Measurements from ENCODE around the gene GPN1. TPM values are rescaled to one million over a fixed set of nuclear protein-coding genes. Genes with fewer than 3 reads are reported as not detected.
"Not testable (repeated sequence)": the region's sequence is repeated elsewhere in the genome, so short reads cannot be mapped to it uniquely, and the experiment has no call there.

GPN1 gene
- total RNA-seq (10 to 100 TPM; 27.6 to 27.7 TPM), total RNA-seq (32.5 to 48.1 reads per million in 2 donors)

DNA sequence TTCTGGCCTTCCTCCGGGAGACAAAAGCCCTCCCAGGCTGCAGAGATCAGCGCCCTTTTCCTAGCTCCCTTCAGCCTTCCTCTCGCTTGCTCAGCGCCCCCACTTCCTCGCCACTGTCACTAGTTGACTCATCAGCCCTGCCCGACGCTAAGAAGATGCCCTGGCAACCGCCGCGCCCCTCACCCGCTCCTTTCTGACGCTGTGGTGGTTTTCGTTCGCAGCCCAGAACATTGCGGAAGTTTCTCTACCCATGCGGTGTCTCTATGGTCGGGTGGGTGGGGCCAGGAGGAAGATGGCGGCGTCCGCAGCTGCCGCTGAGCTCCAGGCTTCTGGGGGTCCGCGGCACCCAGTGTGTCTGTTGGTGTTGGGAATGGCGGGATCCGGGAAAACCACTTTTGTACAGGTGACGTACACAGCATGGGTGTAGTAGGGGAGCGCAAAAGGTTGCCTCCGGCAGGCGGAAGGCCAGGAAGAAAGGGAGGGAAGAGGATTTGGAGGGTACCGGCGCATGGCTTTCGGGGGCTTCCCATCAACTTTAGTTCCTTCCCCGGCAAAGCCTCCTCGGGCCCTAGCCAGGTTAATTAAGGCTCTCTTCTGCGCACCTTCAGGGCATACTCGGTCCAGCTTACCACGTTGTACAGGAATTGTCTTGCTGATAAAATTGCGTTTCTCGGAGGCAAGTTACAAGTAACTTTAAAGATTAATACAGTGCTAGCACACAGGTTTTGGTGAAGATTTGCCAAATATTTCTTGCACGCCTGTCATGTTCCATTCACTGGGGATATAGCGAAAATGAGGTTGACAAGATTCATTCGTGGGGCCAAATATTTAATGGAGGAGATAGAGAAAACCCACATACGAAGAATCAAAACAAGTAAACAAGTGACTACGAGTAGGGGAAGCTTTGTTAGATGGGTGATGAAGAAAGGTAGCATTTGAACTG, at the start of gene GPN1, which contains the start of gene CCDC121:
TSS of gene GPN1 (plus strand) at position 284 of the 943 bp plus-strand sequence. CDS start at position 293, 9 bp downstream.
TSS of gene CCDC121 (minus strand) at position 246 of the 943 bp plus-strand sequence. CDS start 1,213 bp downstream, outside the sequence.
- peaks cover 19% of the 10 kb centered on the region for H3K4me1 Mint-ChIP-seq
- peak; percentile 99 for ATAC-seq
- H3K27me3 Mint-ChIP-seq, result no peaks in the 10 kb centered on the region
- H3K36me3 Mint-ChIP-seq (ENCODE audit: low read depth), result peaks cover 5% of the 10 kb centered on the region
- no peak within 1 kb of the TSS for H3K4me3 Mint-ChIP-seq
- no peaks in the 10 kb centered on the region for H3K9me3 ChIP-seq (ENCODE audit: control insufficient read depth, low read length, poor library complexity, severe bottlenecking)
- no peak within 1 kb of the TSS for H3K27ac Mint-ChIP-seq
- DNase-seq, result peak; percentile 85 to 92 (median 85)

DNA sequence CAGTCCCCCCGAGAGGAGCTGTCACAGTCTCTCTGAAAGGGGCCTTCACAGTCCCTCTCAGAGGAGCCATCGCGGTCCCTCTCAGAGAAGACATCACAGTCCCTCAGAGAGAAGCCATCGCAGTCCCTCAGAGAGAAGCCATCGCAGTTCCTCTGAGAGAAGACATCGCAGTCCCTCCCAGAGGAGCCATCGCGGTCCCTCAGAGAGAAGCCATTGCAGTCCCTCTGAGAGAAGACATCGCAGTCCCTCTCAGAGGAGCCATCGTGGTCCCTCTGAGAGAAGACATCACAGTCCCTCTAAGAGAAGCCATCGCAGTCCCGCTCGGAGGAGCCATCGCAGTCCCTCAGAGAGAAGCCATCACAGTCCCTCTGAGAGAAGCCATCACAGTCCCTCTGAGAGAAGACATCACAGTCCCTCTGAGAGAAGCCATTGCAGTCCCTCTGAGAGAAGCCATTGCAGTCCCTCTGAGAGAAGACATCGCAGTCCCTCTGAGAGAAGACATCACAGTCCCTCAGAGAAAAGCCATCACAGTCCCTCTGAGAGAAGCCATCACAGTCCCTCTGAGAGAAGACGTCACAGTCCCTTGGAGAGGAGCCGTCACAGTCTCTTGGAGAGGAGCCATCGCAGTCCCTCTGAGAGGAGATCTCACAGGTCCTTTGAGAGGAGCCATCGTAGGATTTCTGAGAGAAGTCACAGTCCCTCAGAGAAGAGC, 47.3 kb upstream of the GPN1 start:
- Mint-ChIP-seq H3K36me3 (ENCODE audit: low read depth) (peaks cover 2% of the 10 kb centered on the region), H3K4me3 (peak overlapping the region; percentile 92), H3K4me1 (peaks cover 29% of the 10 kb centered on the region), H3K27me3 (no peaks in the 10 kb centered on the region), H3K27ac (peak overlapping the region; percentile 94)
- ATAC-seq (no peak), DNase-seq (no peak)
- H3K9me3 ChIP-seq (ENCODE audit: control insufficient read depth, low read length, poor library complexity, severe bottlenecking), result no peaks in the 10 kb centered on the region

DNA sequence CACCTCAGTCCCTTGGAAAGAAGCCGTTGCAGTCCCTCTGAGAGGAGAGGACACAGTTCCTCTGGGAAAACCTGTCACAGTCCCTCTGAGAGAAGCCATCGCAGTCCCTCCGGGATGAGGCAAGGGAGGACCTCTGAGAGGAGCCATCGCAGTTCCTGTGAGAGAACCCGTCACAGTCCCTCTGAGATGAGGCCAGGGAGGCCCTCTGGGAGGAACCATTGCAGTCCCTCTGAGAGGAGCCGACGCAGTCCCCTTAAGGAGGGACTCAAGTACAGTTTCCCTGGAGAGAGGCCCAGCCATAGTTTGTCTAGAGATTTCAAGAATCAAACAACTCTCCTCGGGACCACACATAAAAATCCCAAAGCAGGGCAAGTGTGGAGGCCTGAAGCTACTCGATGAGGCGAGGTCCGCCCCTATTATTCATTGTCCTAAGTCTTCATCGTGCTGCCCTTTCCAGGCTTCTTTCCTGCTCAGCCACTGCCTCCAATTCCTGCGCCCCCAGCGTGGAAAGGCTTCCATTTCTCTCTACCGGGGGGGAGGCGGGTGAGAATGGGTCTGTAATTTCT, 46.6 kb upstream of the GPN1 start:
- no peaks in the 10 kb centered on the region for H3K9me3 ChIP-seq (ENCODE audit: control insufficient read depth, low read length, poor library complexity, severe bottlenecking)
- H3K27ac Mint-ChIP-seq, result peak overlapping the region; percentile 94
- peaks cover 34% of the 10 kb centered on the region for H3K4me1 Mint-ChIP-seq
- ATAC-seq, result no peak
- no peak for DNase-seq
- no peaks in the 10 kb centered on the region for H3K27me3 Mint-ChIP-seq
- H3K4me3 Mint-ChIP-seq, result peak overlapping the region; percentile 92
- H3K36me3 Mint-ChIP-seq (ENCODE audit: low read depth), result peaks cover 2% of the 10 kb centered on the region

DNA sequence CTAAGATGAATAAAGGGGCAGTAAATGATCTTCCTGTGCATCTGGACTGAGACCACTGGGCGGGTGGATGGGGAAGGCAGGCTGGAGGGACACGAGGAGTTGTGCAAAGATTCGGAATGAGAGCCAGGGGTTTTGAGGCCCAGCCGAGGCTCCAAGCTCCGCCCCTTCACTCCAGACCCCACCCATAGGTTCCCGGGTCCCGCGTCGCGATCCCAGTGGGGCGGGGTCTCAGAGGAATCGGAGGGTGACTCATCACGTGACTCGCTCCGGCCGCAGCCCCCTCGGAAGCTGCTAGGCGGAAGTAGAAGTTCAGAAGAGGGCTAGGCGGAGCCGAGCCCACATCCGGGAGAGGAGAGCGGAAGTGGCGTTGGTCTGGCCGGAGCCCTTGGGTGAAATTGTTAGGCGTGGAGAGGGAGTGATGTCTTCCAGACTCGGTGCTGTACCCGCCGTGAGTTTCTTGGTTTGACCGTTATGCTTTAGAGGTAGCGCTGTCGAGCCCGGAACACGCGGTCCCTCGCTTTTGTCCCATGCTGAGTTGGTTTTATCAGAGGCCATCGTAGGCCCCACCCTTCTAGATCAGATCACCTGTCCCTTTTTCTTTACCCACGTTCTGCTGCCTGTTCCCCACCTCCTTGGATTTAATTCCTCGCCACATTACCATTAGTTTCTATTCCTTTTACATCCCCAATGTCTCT, 46.0 kb upstream of the GPN1 start, which contains the start of gene ZNF512:
TSS of gene ZNF512 (plus strand) at position 348 of the 695 bp plus-strand sequence. CDS start at position 419, 71 bp downstream.
- ATAC-seq, result peak; percentile 85
- no peaks in the 10 kb centered on the region for H3K27me3 Mint-ChIP-seq
- peak within 1 kb of the TSS; percentile 92 for H3K4me3 Mint-ChIP-seq
- peak; percentile 41 to 66 (median 62) for DNase-seq
- H3K9me3 ChIP-seq (ENCODE audit: control insufficient read depth, low read length, poor library complexity, severe bottlenecking), result no peaks in the 10 kb centered on the region
- H3K4me1 Mint-ChIP-seq, result peaks cover 35% of the 10 kb centered on the region
- peaks cover 2% of the 10 kb centered on the region for H3K36me3 Mint-ChIP-seq (ENCODE audit: low read depth)
- H3K27ac Mint-ChIP-seq, result peak within 1 kb of the TSS; percentile 94

DNA sequence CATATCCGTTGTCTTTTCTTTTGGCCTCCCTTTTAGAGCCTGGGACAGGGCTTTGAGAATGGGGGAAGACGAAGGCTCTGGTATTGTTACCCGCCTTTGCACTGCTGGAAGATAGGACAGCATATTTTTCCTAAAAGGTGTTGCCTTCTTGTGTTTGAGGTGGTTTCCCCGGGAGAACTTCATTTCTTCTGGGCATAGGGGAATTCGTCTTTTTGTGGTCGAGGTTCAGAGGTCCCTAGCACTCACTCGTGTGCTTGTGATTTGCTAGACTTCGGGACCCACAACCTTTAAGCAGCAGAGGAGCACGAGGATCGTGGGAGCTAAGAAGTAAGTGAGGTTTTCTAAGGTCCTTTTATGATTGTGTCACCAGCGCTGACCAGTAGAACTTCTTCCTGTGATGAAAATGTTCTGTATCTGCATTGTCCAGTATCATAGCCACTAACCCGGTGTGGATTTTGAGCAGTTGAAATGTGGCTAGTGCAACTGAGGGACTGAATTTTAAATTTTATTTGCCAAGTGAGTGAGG, 45.4 kb upstream of the GPN1 start:
- ATAC-seq (peak; percentile 37), DNase-seq (no peak)
- H3K9me3 ChIP-seq (ENCODE audit: control insufficient read depth, low read length, poor library complexity, severe bottlenecking), result no peaks in the 10 kb centered on the region
- H3K4me3 Mint-ChIP-seq, result peak overlapping the region; percentile 92
- peaks cover 2% of the 10 kb centered on the region for H3K36me3 Mint-ChIP-seq (ENCODE audit: low read depth)
- no peaks in the 10 kb centered on the region for H3K27me3 Mint-ChIP-seq
- peak overlapping the region; percentile 94 for H3K27ac Mint-ChIP-seq
- peaks cover 37% of the 10 kb centered on the region for H3K4me1 Mint-ChIP-seq

DNA sequence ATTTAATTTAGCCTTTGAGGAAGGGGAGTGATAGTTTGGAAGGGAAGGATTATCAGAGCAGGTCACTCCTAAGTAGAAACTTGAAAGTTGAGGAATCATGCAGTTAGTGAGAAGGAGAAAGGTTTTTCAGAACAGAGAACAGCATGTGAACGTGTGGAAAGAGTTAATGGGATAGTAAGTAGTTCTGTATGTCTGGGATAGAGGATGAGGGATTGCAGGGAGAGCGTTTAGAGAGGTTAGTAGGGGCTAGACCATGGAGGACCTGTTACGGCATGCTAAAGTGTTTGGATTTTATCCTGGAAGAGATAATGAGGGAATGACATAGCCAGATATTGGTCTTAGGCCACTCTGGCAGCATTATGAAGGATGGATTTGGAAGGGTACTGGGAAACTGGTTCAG, 44.3 kb upstream of the GPN1 start:
- ATAC-seq (no peak), DNase-seq (no peak)
- H3K4me1 Mint-ChIP-seq, result peaks cover 37% of the 10 kb centered on the region
- H3K27ac Mint-ChIP-seq, result peak overlapping the region; percentile 0
- H3K9me3 ChIP-seq (ENCODE audit: control insufficient read depth, low read length, poor library complexity, severe bottlenecking), result no peaks in the 10 kb centered on the region
- H3K27me3 Mint-ChIP-seq, result no peaks in the 10 kb centered on the region
- H3K36me3 Mint-ChIP-seq (ENCODE audit: low read depth), result peaks cover 2% of the 10 kb centered on the region
- peak overlapping the region; percentile 52 for H3K4me3 Mint-ChIP-seq

DNA sequence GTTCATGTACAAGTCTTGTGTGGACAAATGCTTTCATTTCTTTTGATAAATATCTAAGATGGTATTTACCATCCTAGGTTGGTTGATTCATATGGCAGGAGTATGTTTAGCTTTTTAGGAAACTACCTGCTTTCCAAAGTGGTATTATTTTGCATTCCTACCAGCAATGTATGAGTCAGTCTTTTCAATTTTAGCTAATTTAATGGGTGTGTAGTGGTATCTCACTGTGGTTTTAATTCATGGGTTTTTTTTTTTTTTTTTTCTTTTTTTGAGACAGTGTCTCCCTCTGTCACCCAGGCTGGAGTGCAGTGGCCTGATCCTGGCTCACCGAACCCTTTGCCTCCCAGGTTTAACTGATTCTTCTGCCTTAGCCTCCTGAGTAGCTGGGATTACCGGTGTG, 41.8 kb upstream of the GPN1 start:
- ATAC-seq (no peak), DNase-seq (no peak)
- Mint-ChIP-seq H3K36me3 (ENCODE audit: low read depth) (peaks cover 2% of the 10 kb centered on the region), H3K27ac (peak overlapping the region; percentile 48), H3K4me3 (no peak overlapping the region), H3K27me3 (no peaks in the 10 kb centered on the region), H3K4me1 (peaks cover 37% of the 10 kb centered on the region)
- H3K9me3 ChIP-seq (ENCODE audit: control insufficient read depth, low read length, poor library complexity, severe bottlenecking), result peaks cover 3% of the 10 kb centered on the region

DNA sequence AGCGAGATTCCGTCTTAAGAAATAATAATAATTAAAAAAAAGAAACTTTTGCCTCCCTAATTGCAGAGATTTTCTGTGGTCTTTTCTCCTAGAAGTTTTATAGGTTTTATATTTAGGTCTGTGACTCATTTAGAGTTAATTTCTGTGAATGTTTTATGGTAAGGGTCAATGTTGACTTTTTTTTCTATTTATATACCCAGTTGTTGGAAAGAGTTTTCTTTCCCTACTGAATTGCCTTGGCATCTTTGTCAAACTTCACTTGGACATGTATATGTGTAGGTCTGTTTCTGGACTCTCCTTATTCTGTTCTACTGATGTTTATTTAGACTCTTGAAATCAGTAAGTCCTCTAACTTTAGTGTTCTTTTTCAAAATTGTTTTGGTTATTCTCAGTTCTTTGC, 40.5 kb upstream of the GPN1 start:
- ATAC-seq (no peak), DNase-seq (no peak)
- Mint-ChIP-seq H3K4me1 (peaks cover 33% of the 10 kb centered on the region), H3K27ac (no peak overlapping the region), H3K36me3 (ENCODE audit: low read depth) (no peaks in the 10 kb centered on the region), H3K27me3 (no peaks in the 10 kb centered on the region), H3K4me3 (no peak overlapping the region)
- peaks cover 3% of the 10 kb centered on the region for H3K9me3 ChIP-seq (ENCODE audit: control insufficient read depth, low read length, poor library complexity, severe bottlenecking)

DNA sequence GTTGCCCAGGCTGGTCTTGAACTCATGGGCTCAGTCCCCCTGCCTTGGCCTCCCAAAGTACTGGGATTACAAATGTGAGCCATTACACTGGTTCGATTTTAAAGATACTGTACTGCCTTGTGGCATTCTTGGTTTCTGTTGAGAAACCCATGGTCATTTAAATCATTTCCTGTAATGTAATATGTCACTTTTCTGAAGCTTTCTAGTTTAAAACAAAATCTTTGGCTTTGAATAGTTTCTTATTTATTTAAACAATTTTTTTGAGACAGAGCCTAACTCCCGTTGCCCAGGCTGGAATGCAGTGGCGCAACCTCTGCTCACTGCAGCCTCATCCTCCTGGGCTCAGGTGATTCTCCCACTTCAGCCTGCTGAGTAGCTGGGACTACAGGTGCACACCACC, 37.1 kb upstream of the GPN1 start:
- peaks cover 11% of the 10 kb centered on the region for H3K4me1 Mint-ChIP-seq
- H3K27ac Mint-ChIP-seq, result no peak overlapping the region
- H3K36me3 Mint-ChIP-seq (ENCODE audit: low read depth), result peaks cover 5% of the 10 kb centered on the region
- ATAC-seq, result no peak
- no peaks in the 10 kb centered on the region for H3K27me3 Mint-ChIP-seq
- H3K9me3 ChIP-seq (ENCODE audit: control insufficient read depth, low read length, poor library complexity, severe bottlenecking), result peaks cover 3% of the 10 kb centered on the region
- no peak for DNase-seq
- no peak overlapping the region for H3K4me3 Mint-ChIP-seq

DNA sequence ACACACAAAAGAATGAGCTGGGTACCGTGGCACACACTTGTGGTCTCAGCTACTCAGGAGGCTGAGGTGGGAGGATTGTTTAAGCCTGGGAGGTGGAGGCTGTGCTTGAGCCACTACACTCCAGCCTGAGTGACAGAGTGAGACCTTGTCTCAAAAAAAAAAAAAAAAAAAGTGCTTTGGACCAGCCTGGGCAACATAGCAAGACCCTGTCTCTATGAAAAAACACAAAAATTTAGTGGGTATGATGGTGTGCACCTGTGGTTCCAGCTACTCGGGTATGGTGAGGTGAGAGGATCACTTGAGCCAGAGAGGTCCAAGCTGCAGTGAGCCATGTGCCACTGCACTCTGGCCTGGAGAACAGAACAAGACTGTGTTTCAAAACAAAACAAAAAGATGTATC, 35.6 kb upstream of the GPN1 start:
- no peak overlapping the region for H3K4me3 Mint-ChIP-seq

DNA sequence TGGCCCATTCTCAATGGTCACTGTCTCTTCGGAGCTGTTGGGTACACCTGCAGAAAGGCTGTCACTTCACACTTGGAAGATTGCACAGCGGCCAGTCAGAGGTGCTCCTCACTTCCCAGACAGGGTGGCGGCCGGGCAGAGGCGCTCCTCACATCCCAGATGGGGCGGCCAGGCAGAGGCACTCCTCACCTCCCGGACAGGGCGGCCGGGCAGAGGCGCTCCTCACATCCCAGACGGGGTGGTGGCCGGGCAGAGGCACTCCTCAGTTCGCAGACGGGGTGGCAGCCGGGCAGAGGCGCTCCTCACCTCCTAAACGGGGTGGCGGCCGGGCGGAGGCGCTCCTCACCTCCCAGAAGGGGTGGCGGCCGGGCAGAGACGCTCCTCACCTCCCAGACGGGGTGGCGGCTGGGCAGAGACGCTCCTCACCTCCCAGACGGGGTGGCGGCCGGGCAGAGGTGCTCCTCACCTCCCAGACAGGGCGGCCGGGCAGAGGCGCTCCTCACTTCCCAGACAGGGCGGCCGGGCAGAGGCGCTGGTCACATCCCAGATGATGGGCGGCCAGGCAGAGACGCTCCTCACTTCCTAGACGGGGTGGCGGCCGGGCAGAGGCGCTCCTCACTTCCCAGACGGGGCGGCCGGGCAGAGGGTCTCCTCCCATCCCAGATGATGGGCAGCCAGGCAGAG, 34.7 kb upstream of the GPN1 start:
- ATAC-seq; H3K4me3 Mint-ChIP-seq; H3K36me3 Mint-ChIP-seq (ENCODE audit: low read depth); DNase-seq; H3K9me3 ChIP-seq (ENCODE audit: control insufficient read depth, low read length, poor library complexity, severe bottlenecking); H3K27ac Mint-ChIP-seq; H3K27me3 Mint-ChIP-seq: not testable (repeated sequence)
- peaks cover 18% of the 10 kb centered on the region for H3K4me1 Mint-ChIP-seq

More for the DNA sequence above, 35.6 kb upstream of the GPN1 start:
- no peak for DNase-seq
- Mint-ChIP-seq H3K4me1 (peaks cover 14% of the 10 kb centered on the region), H3K36me3 (ENCODE audit: low read depth) (peaks cover 5% of the 10 kb centered on the region), H3K27me3 (no peaks in the 10 kb centered on the region), H3K27ac (no peak overlapping the region)
- H3K9me3 ChIP-seq (ENCODE audit: control insufficient read depth, low read length, poor library complexity, severe bottlenecking), result peaks cover 3% of the 10 kb centered on the region
- no peak for ATAC-seq

DNA sequence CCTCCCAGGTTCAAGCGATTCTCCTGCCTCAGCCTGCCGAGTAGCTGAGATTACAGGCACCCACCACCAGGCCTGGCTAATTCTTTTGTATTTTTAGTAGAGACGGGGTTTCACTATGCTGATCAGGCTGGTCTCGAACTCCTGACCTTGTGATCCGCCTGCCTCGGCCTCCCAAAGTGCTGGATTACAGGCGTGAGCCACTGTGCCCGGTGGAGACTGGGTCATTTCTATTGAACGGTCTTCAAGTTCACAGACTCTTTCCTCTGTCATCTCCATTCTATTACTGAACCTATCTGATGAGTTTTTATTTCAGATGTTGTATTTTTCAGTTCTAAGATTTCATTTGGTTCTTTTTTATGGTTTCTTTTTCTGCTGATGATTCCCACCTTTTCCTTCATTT, 33.4 kb upstream of the GPN1 start:
- H3K27me3 Mint-ChIP-seq; DNase-seq; H3K27ac Mint-ChIP-seq; H3K36me3 Mint-ChIP-seq (ENCODE audit: low read depth); H3K9me3 ChIP-seq (ENCODE audit: control insufficient read depth, low read length, poor library complexity, severe bottlenecking); H3K4me3 Mint-ChIP-seq; ATAC-seq: not testable (repeated sequence)
- peaks cover 25% of the 10 kb centered on the region for H3K4me1 Mint-ChIP-seq
